Measurements from ENCODE around the gene CACNA1D. TPM values are rescaled to one million over a fixed set of nuclear protein-coding genes. Genes with fewer than 3 reads are reported as not detected.

The CACNA1D gene
- total and polyA plus RNA-seq, 2 experiments from 2014 or later, result 41.0 to 159 TPM

- Histone ChIP-seq H3K27me3 (no peaks in the 10 kb centered on the region), H3K4me3 (no peak overlapping the region), H3K4me1 (ENCODE audit: low read depth) (peaks cover 4% of the 10 kb centered on the region), H3K9me3 (ENCODE audit: low read depth) (no peaks in the 10 kb centered on the region), H3K27ac (no peak overlapping the region), H3K36me3 (peaks cover 5% of the 10 kb centered on the region)
- no peak for DNase-seq (ENCODE audit: low read depth in 1 of 2, low spot score in 1 of 2)
- no peak for TF ChIP-seq CTCF (IDR thresholded peaks at IDR 0.05; ENCODE audit: low read depth, low read length)
Observed at GRCh38 chr3:53523346-53523745, 28.9 kb downstream of the CACNA1D start.

GRCh38 chr3:53524566-53524965 lies 30.2 kb downstream of the CACNA1D start:
- no peak for TF ChIP-seq CTCF (IDR thresholded peaks at IDR 0.05; ENCODE audit: low read depth, low read length)
- Histone ChIP-seq H3K27ac (no peak overlapping the region), H3K4me1 (ENCODE audit: low read depth) (no peaks in the 10 kb centered on the region), H3K36me3 (peaks cover 5% of the 10 kb centered on the region), H3K4me3 (no peak overlapping the region), H3K9me3 (ENCODE audit: low read depth) (no peaks in the 10 kb centered on the region), H3K27me3 (no peaks in the 10 kb centered on the region)
- DNase-seq (ENCODE audit: low read depth in 1 of 2, low spot score in 1 of 2), result no peak

GRCh38 chr3:53525765-53526703 lies 31.6 kb downstream of the CACNA1D start:
- Histone ChIP-seq H3K4me1 (ENCODE audit: low read depth) (no peaks in the 10 kb centered on the region), H3K4me3 (no peak overlapping the region), H3K27ac (no peak overlapping the region), H3K27me3 (no peaks in the 10 kb centered on the region), H3K36me3 (peaks cover 5% of the 10 kb centered on the region), H3K9me3 (ENCODE audit: low read depth) (no peaks in the 10 kb centered on the region)
- peak in 1 of 2 donors; percentile 31 for DNase-seq (ENCODE audit: low read depth in 1 of 2, low spot score in 1 of 2)
- TF ChIP-seq CTCF (IDR thresholded peaks at IDR 0.05; ENCODE audit: low read depth, low read length), result no peak

- Histone ChIP-seq H3K27me3 (no peaks in the 10 kb centered on the region), H3K36me3 (peaks cover 5% of the 10 kb centered on the region), H3K4me3 (no peak overlapping the region), H3K27ac (no peak overlapping the region), H3K4me1 (ENCODE audit: low read depth) (no peaks in the 10 kb centered on the region), H3K9me3 (ENCODE audit: low read depth) (no peaks in the 10 kb centered on the region)
- TF ChIP-seq CTCF (IDR thresholded peaks at IDR 0.05; ENCODE audit: low read depth, low read length), result no peak
- no peak for DNase-seq (ENCODE audit: low read depth in 1 of 2, low spot score in 1 of 2)
Observed at GRCh38 chr3:53526704-53527055, 32.3 kb downstream of the CACNA1D start.

GRCh38 chr3:53530205-53530604 lies 35.8 kb downstream of the CACNA1D start:
- Histone ChIP-seq H3K27me3 (no peaks in the 10 kb centered on the region), H3K4me3 (no peak overlapping the region), H3K27ac (no peak overlapping the region), H3K9me3 (ENCODE audit: low read depth) (no peaks in the 10 kb centered on the region), H3K36me3 (peaks cover 5% of the 10 kb centered on the region), H3K4me1 (ENCODE audit: low read depth) (peaks cover 34% of the 10 kb centered on the region)
- no peak for DNase-seq (ENCODE audit: low read depth in 1 of 2, low spot score in 1 of 2)
- TF ChIP-seq CTCF (IDR thresholded peaks at IDR 0.05; ENCODE audit: low read depth, low read length), result no peak
